Measurements from ENCODE around the gene GPRC5B. TPM values are rescaled to one million over a fixed set of nuclear protein-coding genes. Genes with fewer than 3 reads are reported as not detected.

Gene GPRC5B
- total RNA-seq, 1 donor from 2014 or later, result 122 TPM

Other genes with a start within 250 kb of the GPRC5B start
- gene KNOP1, start 166.6 kb downstream of the GPRC5B start, total RNA-seq, result 19.2 TPM
- gene IQCK, start 166.6 kb downstream of the GPRC5B start, total RNA-seq, result 24.5 TPM
- gene GPR139, start 189.0 kb upstream of the GPRC5B start, total RNA-seq, result not detected

Measured in sciatic nerve (tissue), 1 donor.